ENCODE measurements around the gene DIP2C. TPM values are rescaled to one million over a fixed set of nuclear protein-coding genes. Genes with fewer than 3 reads are reported as not detected.
A peak's percentile ranks its signal among the peaks of the same experiment; 100 is the strongest.
"Not testable (repeated sequence)": the region's sequence is repeated elsewhere in the genome, so short reads cannot be mapped to it uniquely, and the experiment has no call there.

The DIP2C gene
- total and polyA plus RNA-seq, 3 experiments from 2014 or later, result 0.44 to 1.1 (median 0.55) TPM

GRCh38 chr10:636016-636730, 53.3 kb downstream of the DIP2C start:
- no peak overlapping the region for H3K4me3 Mint-ChIP-seq
- DNase-seq, result no peak
- Histone ChIP-seq H3K4me3 (ENCODE audit: low read length) (no peak overlapping the region), H3K27ac (ENCODE audit: low read depth, low read length) (no peak overlapping the region), H3K4me1 (ENCODE audit: insufficient read depth, low read length) (no peaks in the 10 kb centered on the region), H3K36me3 (ENCODE audit: insufficient read depth, low read length) (no peaks in the 10 kb centered on the region), H3K9me3 (ENCODE audit: low read length) (no peaks in the 10 kb centered on the region), H3K27me3 (ENCODE audit: insufficient read depth, low read length, poor library complexity, severe bottlenecking) (no peaks in the 10 kb centered on the region)
- no peak overlapping the region for H3K27ac Mint-ChIP-seq
- peaks cover 16 to 22% of the 10 kb centered on the region in 2 donors for H3K27me3 Mint-ChIP-seq
- no peaks in the 10 kb centered on the region for H3K9me3 Mint-ChIP-seq
- no peaks in the 10 kb centered on the region for H3K4me1 Mint-ChIP-seq
- H3K36me3 Mint-ChIP-seq, result no peaks in the 10 kb centered on the region
- ChIA-PET CTCF (no interaction called here), POLR2A (no interaction called here)

- Mint-ChIP-seq H3K27ac (no peak overlapping the region), H3K36me3 (no peaks in the 10 kb centered on the region), H3K4me1 (no peaks in the 10 kb centered on the region), H3K9me3 (no peaks in the 10 kb centered on the region), H3K27me3 (peaks cover 17 to 22% of the 10 kb centered on the region in 2 donors), H3K4me3 (no peak overlapping the region)
- ChIA-PET CTCF (no interaction called here), POLR2A (no interaction called here)
- Histone ChIP-seq H3K4me1 (ENCODE audit: insufficient read depth, low read length) (no peaks in the 10 kb centered on the region), H3K36me3 (ENCODE audit: insufficient read depth, low read length) (no peaks in the 10 kb centered on the region), H3K4me3 (ENCODE audit: low read length) (no peak overlapping the region), H3K27me3 (ENCODE audit: insufficient read depth, low read length, poor library complexity, severe bottlenecking) (no peaks in the 10 kb centered on the region), H3K9me3 (ENCODE audit: low read length) (no peaks in the 10 kb centered on the region), H3K27ac (ENCODE audit: low read depth, low read length) (no peak overlapping the region)
- peak in 1 of 5 donors; percentile 44 for DNase-seq
These were observed 54.2 kb downstream of the DIP2C start for GRCh38 chr10:635088-635861.

GRCh38 chr10:634256-634655, 55.2 kb downstream of the DIP2C start:
- Mint-ChIP-seq H3K4me3 (no peak overlapping the region), H3K27ac (no peak overlapping the region), H3K4me1 (no peaks in the 10 kb centered on the region), H3K9me3 (no peaks in the 10 kb centered on the region), H3K27me3 (peaks cover 17 to 26% of the 10 kb centered on the region in 2 donors), H3K36me3 (no peaks in the 10 kb centered on the region)
- Histone ChIP-seq H3K4me1 (ENCODE audit: insufficient read depth, low read length) (no peaks in the 10 kb centered on the region), H3K4me3 (ENCODE audit: low read length) (no peak overlapping the region), H3K9me3 (ENCODE audit: low read length) (no peaks in the 10 kb centered on the region), H3K27ac (ENCODE audit: low read depth, low read length) (no peak overlapping the region), H3K36me3 (ENCODE audit: insufficient read depth, low read length) (no peaks in the 10 kb centered on the region), H3K27me3 (ENCODE audit: insufficient read depth, low read length, poor library complexity, severe bottlenecking) (no peaks in the 10 kb centered on the region)
- ChIA-PET CTCF (no interaction called here), POLR2A (no interaction called here)
- no peak for DNase-seq

GRCh38 chr10:633279-634245, 55.9 kb downstream of the DIP2C start:
- Mint-ChIP-seq H3K4me3 (no peak overlapping the region), H3K27ac (no peak overlapping the region), H3K9me3 (no peaks in the 10 kb centered on the region), H3K36me3 (no peaks in the 10 kb centered on the region), H3K27me3 (peaks cover 17 to 30% of the 10 kb centered on the region in 2 donors), H3K4me1 (no peaks in the 10 kb centered on the region)
- Histone ChIP-seq H3K4me1 (ENCODE audit: insufficient read depth, low read length) (no peaks in the 10 kb centered on the region), H3K27me3 (ENCODE audit: insufficient read depth, low read length, poor library complexity, severe bottlenecking) (no peaks in the 10 kb centered on the region), H3K9me3 (ENCODE audit: low read length) (no peaks in the 10 kb centered on the region), H3K27ac (ENCODE audit: low read depth, low read length) (no peak overlapping the region), H3K4me3 (ENCODE audit: low read length) (no peak overlapping the region), H3K36me3 (ENCODE audit: insufficient read depth, low read length) (no peaks in the 10 kb centered on the region)
- DNase-seq, result peak in 1 of 5 donors; percentile 15
- ChIA-PET CTCF (no interaction called here), POLR2A (no interaction called here)

- H3K4me1 Mint-ChIP-seq; CTCF ChIA-PET; POLR2A ChIA-PET; H3K27me3 ChIP-seq (ENCODE audit: insufficient read depth, low read length, poor library complexity, severe bottlenecking); H3K36me3 ChIP-seq (ENCODE audit: insufficient read depth, low read length); H3K36me3 Mint-ChIP-seq; H3K9me3 Mint-ChIP-seq; H3K27ac ChIP-seq (ENCODE audit: low read depth, low read length); H3K4me1 ChIP-seq (ENCODE audit: insufficient read depth, low read length); H3K4me3 ChIP-seq (ENCODE audit: low read length); H3K27ac Mint-ChIP-seq; H3K9me3 ChIP-seq (ENCODE audit: low read length); H3K4me3 Mint-ChIP-seq: not testable (repeated sequence)
- DNase-seq, result peak in 1 of 5 donors; percentile 2
- peaks cover 14 to 32% of the 10 kb centered on the region in 2 donors for H3K27me3 Mint-ChIP-seq
These were observed 56.7 kb downstream of the DIP2C start for GRCh38 chr10:632807-633177.

GRCh38 chr10:632155-632806, 57.2 kb downstream of the DIP2C start:
- POLR2A ChIA-PET; H3K9me3 Mint-ChIP-seq; H3K4me1 ChIP-seq (ENCODE audit: insufficient read depth, low read length); H3K4me1 Mint-ChIP-seq; H3K27me3 ChIP-seq (ENCODE audit: insufficient read depth, low read length, poor library complexity, severe bottlenecking); CTCF ChIA-PET; H3K27ac ChIP-seq (ENCODE audit: low read depth, low read length); H3K9me3 ChIP-seq (ENCODE audit: low read length); H3K4me3 Mint-ChIP-seq; H3K36me3 ChIP-seq (ENCODE audit: insufficient read depth, low read length); H3K27ac Mint-ChIP-seq; H3K4me3 ChIP-seq (ENCODE audit: low read length); H3K36me3 Mint-ChIP-seq: not testable (repeated sequence)
- peak in 1 of 5 donors; percentile 9 for DNase-seq
- H3K27me3 Mint-ChIP-seq, result peaks cover 13 to 33% of the 10 kb centered on the region in 2 donors

- ChIA-PET CTCF (no interaction called here), POLR2A (no interaction called here)
- Histone ChIP-seq H3K4me1 (ENCODE audit: insufficient read depth, low read length) (no peaks in the 10 kb centered on the region), H3K9me3 (ENCODE audit: low read length) (no peaks in the 10 kb centered on the region), H3K4me3 (ENCODE audit: low read length) (no peak overlapping the region), H3K36me3 (ENCODE audit: insufficient read depth, low read length) (no peaks in the 10 kb centered on the region), H3K27ac (ENCODE audit: low read depth, low read length) (no peak overlapping the region), H3K27me3 (ENCODE audit: insufficient read depth, low read length, poor library complexity, severe bottlenecking) (no peaks in the 10 kb centered on the region)
- no peaks in the 10 kb centered on the region for H3K36me3 Mint-ChIP-seq
- DNase-seq, result peak in 1 of 5 donors; percentile 11
- H3K4me3 Mint-ChIP-seq, result no peak overlapping the region
- H3K27me3 Mint-ChIP-seq, result peaks cover 12 to 30% of the 10 kb centered on the region in 2 donors
- no peaks in the 10 kb centered on the region for H3K4me1 Mint-ChIP-seq
- H3K9me3 Mint-ChIP-seq, result no peaks in the 10 kb centered on the region
- no peak overlapping the region for H3K27ac Mint-ChIP-seq
These were observed 58.2 kb downstream of the DIP2C start for GRCh38 chr10:631266-631665.

All from CD8-positive, alpha-beta memory T cell (primary cell).